ENCODE measurements around the gene MTX1. TPM values are rescaled to one million over a fixed set of nuclear protein-coding genes. Genes with fewer than 3 reads are reported as not detected.
"Not testable (repeated sequence)": the region's sequence is repeated elsewhere in the genome, so short reads cannot be mapped to it uniquely, and the experiment has no call there.

The MTX1 gene
- total RNA-seq (ENCODE audit: unreplicated experiment) = 26.1 TPM
- long read RNA-seq, transcript MTX1-202 (8 exons, 1,632 nt) = major isoform, 24 of 29 reads
- long read RNA-seq, partial matches to known transcripts = 0 of 29 reads
- long read RNA-seq, other reads (novel, unspliced or antisense) = 4 of 29 reads

- Mint-ChIP-seq H3K27ac (ENCODE audit: unreplicated experiment) (peak within 1 kb of the TSS; percentile 99), H3K27me3 (ENCODE audit: unreplicated experiment) (peaks cover 20% of the 10 kb centered on the region), H3K36me3 (ENCODE audit: unreplicated experiment) (peaks cover 4% of the 10 kb centered on the region), H3K9me3 (ENCODE audit: unreplicated experiment) (peaks cover 25% of the 10 kb centered on the region), H3K4me1 (ENCODE audit: low read depth, unreplicated experiment) (peaks cover 14% of the 10 kb centered on the region), H3K4me3 (ENCODE audit: unreplicated experiment) (peak within 1 kb of the TSS; percentile 90)
- DNase-seq = peak; percentile 95
- TF ChIP-seq CTCF (IDR thresholded peaks at IDR 0.05; ENCODE audit: partially characterized antibody, unreplicated experiment) = no peak
Observed at GRCh38 chr1:155208541-155209311, at the start of gene MTX1. TSS of gene MTX1 (plus strand) at chr1:155208695. CDS start at chr1:155208805, 110 bp downstream.

DNA sequence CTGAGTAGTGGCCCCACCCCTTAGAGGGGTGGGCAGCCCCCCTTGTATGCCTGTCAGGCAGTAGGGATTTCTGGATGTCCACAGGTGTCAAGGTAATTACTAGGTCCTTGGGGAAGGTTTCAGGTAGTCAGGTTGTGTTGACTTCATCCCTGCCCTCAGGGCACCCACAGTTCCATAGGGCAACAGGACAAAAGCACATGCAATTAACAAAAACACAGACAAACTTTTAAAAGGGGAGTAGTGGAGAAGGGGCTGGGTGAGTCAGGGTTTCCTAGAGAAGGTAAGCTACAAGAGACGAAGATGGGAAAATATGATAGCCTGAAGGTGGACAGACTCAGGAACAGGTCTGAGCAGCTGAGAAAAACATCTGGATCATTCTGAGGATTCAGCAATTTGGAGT lies 49.5 kb upstream of the MTX1 start:
- H3K27me3 Mint-ChIP-seq (ENCODE audit: unreplicated experiment) = no peaks in the 10 kb centered on the region
- peaks cover 5% of the 10 kb centered on the region for H3K9me3 Mint-ChIP-seq (ENCODE audit: unreplicated experiment)
- DNase-seq = no peak
- no peaks in the 10 kb centered on the region for H3K4me1 Mint-ChIP-seq (ENCODE audit: low read depth, unreplicated experiment)
- no peak overlapping the region for H3K4me3 Mint-ChIP-seq (ENCODE audit: unreplicated experiment)
- H3K27ac Mint-ChIP-seq (ENCODE audit: unreplicated experiment) = no peak overlapping the region
- no peaks in the 10 kb centered on the region for H3K36me3 Mint-ChIP-seq (ENCODE audit: unreplicated experiment)
- TF ChIP-seq CTCF (IDR thresholded peaks at IDR 0.05; ENCODE audit: partially characterized antibody, unreplicated experiment) = no peak

DNA sequence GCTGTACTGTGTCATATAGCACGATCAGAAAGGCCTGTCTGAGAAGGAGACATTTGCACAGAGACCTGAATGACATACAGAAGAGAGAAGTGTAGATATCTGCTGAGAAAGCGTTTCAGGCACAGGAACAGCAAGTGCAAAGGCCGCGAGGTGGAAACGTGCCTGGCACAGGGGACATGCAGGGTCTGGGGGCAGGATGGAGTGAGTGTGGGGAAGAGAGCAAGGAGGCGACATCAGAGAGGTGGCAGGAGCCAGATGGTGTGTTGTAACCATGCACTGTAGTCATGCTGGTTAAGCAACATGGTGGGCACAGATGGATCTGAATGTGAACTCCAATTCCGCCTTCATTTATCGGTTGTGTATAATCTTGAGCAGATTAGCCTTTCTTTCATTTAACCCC lies 48.4 kb upstream of the MTX1 start:
- no peak for DNase-seq
- Mint-ChIP-seq H3K4me3 (ENCODE audit: unreplicated experiment) (no peak overlapping the region), H3K9me3 (ENCODE audit: unreplicated experiment) (peaks cover 5% of the 10 kb centered on the region), H3K27ac (ENCODE audit: unreplicated experiment) (no peak overlapping the region), H3K4me1 (ENCODE audit: low read depth, unreplicated experiment) (no peaks in the 10 kb centered on the region), H3K36me3 (ENCODE audit: unreplicated experiment) (no peaks in the 10 kb centered on the region), H3K27me3 (ENCODE audit: unreplicated experiment) (no peaks in the 10 kb centered on the region)
- TF ChIP-seq CTCF (IDR thresholded peaks at IDR 0.05; ENCODE audit: partially characterized antibody, unreplicated experiment) = no peak

DNA sequence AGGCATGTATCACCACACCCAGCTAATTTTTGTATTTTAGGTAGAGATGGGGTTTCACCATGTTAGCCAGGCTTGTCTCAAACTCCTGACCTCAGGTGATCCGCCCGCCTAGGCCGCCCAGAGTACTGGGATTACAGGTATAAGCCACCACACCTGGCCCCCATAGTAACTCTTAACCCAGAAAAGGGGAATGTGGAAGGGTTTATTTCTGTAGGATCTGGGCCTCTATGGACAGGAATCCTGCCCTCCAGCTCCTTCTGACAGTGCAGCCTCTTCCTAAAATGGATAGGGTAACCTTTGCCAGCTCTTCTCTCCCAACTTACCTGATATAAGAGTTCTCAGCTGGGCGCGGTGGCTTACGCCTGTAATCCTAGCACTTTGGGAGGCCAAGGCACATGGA lies 45.9 kb upstream of the MTX1 start:
- not testable (repeated sequence) for H3K27ac Mint-ChIP-seq (ENCODE audit: unreplicated experiment); H3K36me3 Mint-ChIP-seq (ENCODE audit: unreplicated experiment); H3K4me1 Mint-ChIP-seq (ENCODE audit: low read depth, unreplicated experiment); H3K4me3 Mint-ChIP-seq (ENCODE audit: unreplicated experiment); H3K9me3 Mint-ChIP-seq (ENCODE audit: unreplicated experiment); H3K27me3 Mint-ChIP-seq (ENCODE audit: unreplicated experiment); DNase-seq

- not testable (repeated sequence) for H3K4me1 Mint-ChIP-seq (ENCODE audit: low read depth, unreplicated experiment); H3K36me3 Mint-ChIP-seq (ENCODE audit: unreplicated experiment); H3K27me3 Mint-ChIP-seq (ENCODE audit: unreplicated experiment); H3K9me3 Mint-ChIP-seq (ENCODE audit: unreplicated experiment); H3K27ac Mint-ChIP-seq (ENCODE audit: unreplicated experiment); DNase-seq
- H3K4me3 Mint-ChIP-seq (ENCODE audit: unreplicated experiment) = peak overlapping the region; percentile 3
Observed at GRCh38 chr1:155163785-155164184, 44.7 kb upstream of the MTX1 start.

DNA sequence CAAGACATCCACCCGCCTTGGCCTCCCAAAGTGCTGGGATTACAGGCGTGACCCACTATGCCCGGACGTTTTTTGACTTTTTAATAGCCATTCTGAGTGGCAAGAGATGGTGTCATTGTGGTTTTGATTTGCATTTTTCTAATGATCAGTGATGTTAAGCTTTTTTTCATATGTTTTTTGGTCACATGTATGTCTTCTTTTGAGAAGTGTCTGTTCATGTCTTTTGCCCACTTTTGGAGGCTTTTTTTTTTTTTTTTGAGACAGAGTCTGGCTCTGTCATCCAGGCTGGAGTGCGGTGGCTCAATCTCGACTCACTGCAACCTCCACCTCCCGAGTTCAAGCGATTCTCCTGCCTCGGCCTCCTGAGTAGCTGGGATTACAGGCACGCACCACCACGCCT lies 43.9 kb upstream of the MTX1 start:
- not testable (repeated sequence) for H3K4me3 Mint-ChIP-seq (ENCODE audit: unreplicated experiment); H3K27me3 Mint-ChIP-seq (ENCODE audit: unreplicated experiment); DNase-seq; H3K36me3 Mint-ChIP-seq (ENCODE audit: unreplicated experiment); H3K4me1 Mint-ChIP-seq (ENCODE audit: low read depth, unreplicated experiment); H3K9me3 Mint-ChIP-seq (ENCODE audit: unreplicated experiment); H3K27ac Mint-ChIP-seq (ENCODE audit: unreplicated experiment)
